Measurements from ENCODE around the gene UBN2.

UBN2 gene

GRCh38 chr7:139246494-139246893, 15.5 kb downstream of the UBN2 start:
- Histone ChIP-seq H4K20me1 (ENCODE audit: insufficient read depth, low read length) (no peaks in the 10 kb centered on the region; the same call in 1 of the 2 replicates), H3K4me3 (ENCODE audit: low read length) (no peak overlapping the region), H3K36me3 (replicated peaks; ENCODE audit: low read depth, low read length) (peaks cover 27% of the 10 kb centered on the region), H3K27me3 (ENCODE audit: low read depth, low read length) (no peaks in the 10 kb centered on the region), H2AFZ (ENCODE audit: low read depth, low read length) (no peak overlapping the region), H3K79me2 (ENCODE audit: low read length) (no peaks in the 10 kb centered on the region), H3K4me2 (ENCODE audit: low read length) (no peak overlapping the region), H3K9me3 (ENCODE audit: insufficient read depth, low read length) (no peaks in the 10 kb centered on the region), H3K9ac (ENCODE audit: low read length) (no peak overlapping the region), H3K4me1 (ENCODE audit: low read length) (no peaks in the 10 kb centered on the region; the same call in 1 of the 2 replicates), H3K27ac (ENCODE audit: low read length) (no peak overlapping the region)
- TF ChIP-seq EZH2phosphoT487 (IDR thresholded peaks at IDR 0.05; ENCODE audit: low read depth) (no peak), CTCF (IDR thresholded peaks at IDR 0.05; ENCODE audit: low read depth, low read length) (no peak)

- H2AFZ ChIP-seq (ENCODE audit: low read depth, low read length), result no peak overlapping the region
- H3K4me3 ChIP-seq (ENCODE audit: low read length), result no peak overlapping the region
- TF ChIP-seq EZH2phosphoT487 (IDR thresholded peaks at IDR 0.05; ENCODE audit: low read depth), result no peak
- no peak for TF ChIP-seq CTCF (IDR thresholded peaks at IDR 0.05; ENCODE audit: low read depth, low read length)
- no peaks in the 10 kb centered on the region for H3K79me2 ChIP-seq (ENCODE audit: low read length)
- H3K9ac ChIP-seq (ENCODE audit: low read length), result no peak overlapping the region
- no peaks in the 10 kb centered on the region for H3K27me3 ChIP-seq (ENCODE audit: low read depth, low read length)
- H4K20me1 ChIP-seq (ENCODE audit: insufficient read depth, low read length), result peaks cover 3% of the 10 kb centered on the region; the same call in 1 of the 2 replicates
- H3K27ac ChIP-seq (ENCODE audit: low read length), result no peak overlapping the region
- no peaks in the 10 kb centered on the region; the same call in 1 of the 2 replicates for H3K4me1 ChIP-seq (ENCODE audit: low read length)
- H3K9me3 ChIP-seq (ENCODE audit: insufficient read depth, low read length), result no peaks in the 10 kb centered on the region
- peaks cover 31% of the 10 kb centered on the region for H3K36me3 ChIP-seq (replicated peaks; ENCODE audit: low read depth, low read length)
- H3K4me2 ChIP-seq (ENCODE audit: low read length), result no peak overlapping the region
These were observed 15.9 kb downstream of the UBN2 start for GRCh38 chr7:139246905-139247304.

GRCh38 chr7:139249179-139249810, 18.3 kb downstream of the UBN2 start:
- Histone ChIP-seq H3K9me3 (ENCODE audit: insufficient read depth, low read length) (no peaks in the 10 kb centered on the region), H3K79me2 (ENCODE audit: low read length) (no peaks in the 10 kb centered on the region), H3K4me3 (ENCODE audit: low read length) (no peak overlapping the region), H3K4me1 (ENCODE audit: low read length) (no peaks in the 10 kb centered on the region; the same call in 1 of the 2 replicates), H3K36me3 (replicated peaks; ENCODE audit: low read depth, low read length) (peaks cover 35% of the 10 kb centered on the region), H3K9ac (ENCODE audit: low read length) (no peak overlapping the region), H3K27me3 (ENCODE audit: low read depth, low read length) (no peaks in the 10 kb centered on the region), H3K27ac (ENCODE audit: low read length) (no peak overlapping the region), H2AFZ (ENCODE audit: low read depth, low read length) (no peak overlapping the region), H4K20me1 (ENCODE audit: insufficient read depth, low read length) (peaks cover 3% of the 10 kb centered on the region; the same call in 1 of the 2 replicates), H3K4me2 (ENCODE audit: low read length) (no peak overlapping the region)
- no peak for TF ChIP-seq EZH2phosphoT487 (IDR thresholded peaks at IDR 0.05; ENCODE audit: low read depth)
- no peak for TF ChIP-seq CTCF (IDR thresholded peaks at IDR 0.05; ENCODE audit: low read depth, low read length)

- Histone ChIP-seq H2AFZ (ENCODE audit: low read depth, low read length) (no peak overlapping the region), H3K79me2 (ENCODE audit: low read length) (no peaks in the 10 kb centered on the region), H3K4me1 (ENCODE audit: low read length) (peaks cover 22% of the 10 kb centered on the region), H4K20me1 (ENCODE audit: insufficient read depth, low read length) (0 out of 2 replicates have a peak, but pooled peaks cover 3% of the 10 kb centered on the region), H3K27ac (ENCODE audit: low read length) (no peak overlapping the region), H3K9ac (ENCODE audit: low read length) (no peak overlapping the region), H3K4me2 (ENCODE audit: low read length) (no peak overlapping the region), H3K27me3 (ENCODE audit: low read depth, low read length) (no peaks in the 10 kb centered on the region), H3K4me3 (ENCODE audit: low read length) (no peak overlapping the region), H3K9me3 (ENCODE audit: insufficient read depth, low read length) (no peaks in the 10 kb centered on the region), H3K36me3 (replicated peaks; ENCODE audit: low read depth, low read length) (peaks cover 26% of the 10 kb centered on the region)
- TF ChIP-seq EZH2phosphoT487 (IDR thresholded peaks at IDR 0.05; ENCODE audit: low read depth) (no peak), CTCF (IDR thresholded peaks at IDR 0.05; ENCODE audit: low read depth, low read length) (no peak)
These were observed 21.4 kb downstream of the UBN2 start for GRCh38 chr7:139252451-139252850.

Measured in OCI-LY3 (cell line).